ENCODE results near the gene NRDC. TPM values are rescaled to one million over a fixed set of nuclear protein-coding genes. Genes with fewer than 3 reads are reported as not detected.

Gene NRDC
- polyA plus RNA-seq, 2 of the 4 experiments (the other 2 are of a cell fraction), result 129 to 162 TPM

GRCh38 chr1:51754666-51755065, 123.9 kb downstream of the NRDC start:
- H3K9me3 ChIP-seq, result no peaks in the 10 kb centered on the region
- POLR2A ChIA-PET, result no interaction called here
- no peak for ATAC-seq
- CTCF ChIA-PET, result no interaction called here
- no peak overlapping the region for H3K27ac ChIP-seq
- FAIRE-seq, result no peak
- H3K4me2 ChIP-seq, result no peak overlapping the region
- TF ChIP-seq E2F6 (IDR thresholded peaks at IDR 0.05; ENCODE audit: borderline replicate concordance, low read depth) (no peak), CTCF (IDR thresholded peaks at IDR 0.05) (no peak), EHF (CRISPR knock-in tag; IDR thresholded peaks at IDR 0.05) (no peak), POLR2A (IDR thresholded peaks at IDR 0.05; ENCODE audit: low read length) (no peak), CHD2 (IDR thresholded peaks at IDR 0.05; ENCODE audit: low read length, partially characterized antibody) (no peak)
- peaks cover 12% of the 10 kb centered on the region for H3K4me1 ChIP-seq
- no peak overlapping the region for H3K4me3 ChIP-seq
- WGBS (ENCODE audit: missing lambda C conversion rate), result 95% methylated on average over 3 of the region's 3 CpGs
- no peak for DNase-seq (ENCODE audit: low read depth in 1 of 2, low spot score in 1 of 2)

- DNase-seq (ENCODE audit: low read depth in 1 of 2, low spot score in 1 of 2), result no peak
- ChIA-PET POLR2A (no interaction called here), CTCF (interaction anchor here (0.9 to 2.0 kb wide), 2 partner anchors 15 to 127 kb away, joined by 3 to 6 read pairs; no protein-coding TSS in a partner anchor)
- Histone ChIP-seq H3K9me3 (no peaks in the 10 kb centered on the region), H3K4me1 (peaks cover 16% of the 10 kb centered on the region), H3K4me2 (no peak overlapping the region), H3K4me3 (no peak overlapping the region), H3K27ac (no peak overlapping the region)
- ATAC-seq, result no peak
- no peak for TF ChIP-seq EHF (CRISPR knock-in tag; IDR thresholded peaks at IDR 0.05)
- no peak for TF ChIP-seq MAFK (IDR thresholded peaks at IDR 0.05; ENCODE audit: partially characterized antibody)
- TF ChIP-seq ATOH8 (CRISPR knock-in tag; IDR thresholded peaks at IDR 0.05; ENCODE audit: low read depth), result no peak
- TF ChIP-seq TFCP2L1 (CRISPR knock-in tag; IDR thresholded peaks at IDR 0.05), result no peak
- TF ChIP-seq CEBPB (IDR thresholded peaks at IDR 0.05), result no peak
- no peak for TF ChIP-seq FOSB (CRISPR knock-in tag; IDR thresholded peaks at IDR 0.05)
- TF ChIP-seq MAX (IDR thresholded peaks at IDR 0.05), result no peak
- no peak for TF ChIP-seq JUNB (IDR thresholded peaks at IDR 0.05)
- TF ChIP-seq PHF8 (IDR thresholded peaks at IDR 0.05; ENCODE audit: borderline replicate concordance, low read depth), result no peak
- no peak for TF ChIP-seq ZNF302 (CRISPR knock-in tag; IDR thresholded peaks at IDR 0.05)
- TF ChIP-seq HES2 (IDR thresholded peaks at IDR 0.05), result no peak
- no peak for TF ChIP-seq BCL3 (IDR thresholded peaks at IDR 0.05)
- TF ChIP-seq BHLHE40 (IDR thresholded peaks at IDR 0.05; ENCODE audit: low read depth, low read length), result no peak
- TF ChIP-seq RARB (CRISPR knock-in tag; IDR thresholded peaks at IDR 0.05), result no peak
- TF ChIP-seq KDM1A (IDR thresholded peaks at IDR 0.05; ENCODE audit: low read depth), result no peak
- no peak for TF ChIP-seq HEYL (CRISPR knock-in tag; IDR thresholded peaks at IDR 0.05)
- TF ChIP-seq MYC (IDR thresholded peaks at IDR 0.05; ENCODE audit: borderline replicate concordance, low read length), result no peak
- TF ChIP-seq GATA3 (IDR thresholded peaks at IDR 0.05; ENCODE audit: borderline replicate concordance), result no peak
- no peak for TF ChIP-seq ESRRA (IDR thresholded peaks at IDR 0.05; ENCODE audit: borderline replicate concordance, low read length)
- no peak for FAIRE-seq
These were observed 124.6 kb downstream of the NRDC start for GRCh38 chr1:51753969-51754368.

Data from A549 (cell line).